ENCODE results near the gene SYT5.

SYT5 gene

DNA sequence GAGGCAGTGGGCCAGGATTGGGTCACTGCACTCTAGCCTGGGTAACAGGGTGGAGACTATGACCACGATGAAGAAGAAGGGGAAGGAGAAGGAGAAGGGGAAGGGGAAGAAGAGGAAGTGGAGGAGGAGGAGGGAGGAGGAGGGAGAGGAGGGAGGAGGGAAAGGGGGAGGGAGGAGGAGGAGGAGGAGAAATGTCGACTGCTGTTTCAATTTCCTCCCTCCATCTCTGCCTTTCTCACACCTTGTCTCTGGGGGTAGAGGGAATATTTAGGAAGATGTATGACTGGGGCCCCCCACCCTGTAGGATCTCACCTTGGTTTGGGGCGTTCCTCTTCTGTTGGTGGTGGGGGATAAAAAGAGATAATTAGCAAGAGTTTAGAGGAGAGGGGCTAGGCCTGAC is 34.9 kb downstream of the SYT5 start:
- no peak for DNase-seq

DNA sequence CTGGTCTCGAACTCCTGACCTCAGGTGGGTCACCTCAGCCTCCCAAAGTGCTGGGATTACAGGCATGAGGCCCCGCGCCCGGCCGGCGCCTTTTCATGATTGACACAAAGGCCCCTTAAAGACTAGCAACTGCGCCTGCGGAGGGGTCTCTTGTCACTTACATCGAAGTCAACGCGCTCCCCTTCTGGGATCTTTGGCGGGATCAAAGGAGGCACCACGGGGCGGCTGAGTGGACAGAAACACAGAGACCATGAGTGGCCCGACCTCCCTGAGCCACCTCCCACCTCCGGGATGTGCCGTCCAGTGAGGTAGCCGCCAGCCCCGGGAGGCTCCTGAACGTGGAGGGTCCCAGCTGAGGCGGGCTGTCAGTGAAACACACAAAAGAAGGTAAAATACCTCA is 38.4 kb downstream of the SYT5 start:
- DNase-seq, result no peak

DNA sequence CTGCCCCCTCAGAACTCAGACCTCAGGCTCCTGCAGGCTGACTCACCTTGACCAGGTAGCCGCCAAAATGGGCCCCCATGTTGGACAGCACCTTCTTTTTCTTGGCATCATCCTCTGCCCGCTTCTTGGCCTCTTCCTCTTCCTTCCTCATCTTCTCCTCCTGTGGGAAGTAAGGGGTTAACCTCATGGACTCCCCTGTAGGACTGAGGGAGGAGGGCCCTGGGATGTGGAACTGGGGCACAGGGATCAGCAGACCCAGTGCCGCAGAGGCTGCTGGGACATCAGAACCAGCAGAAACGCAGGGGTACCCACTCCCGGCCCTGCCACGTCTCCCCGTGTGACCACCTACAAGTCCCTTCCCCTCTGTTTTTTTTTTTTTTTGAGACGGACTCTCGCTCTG is 42.2 kb downstream of the SYT5 start:
- DNase-seq, result no peak

DNA sequence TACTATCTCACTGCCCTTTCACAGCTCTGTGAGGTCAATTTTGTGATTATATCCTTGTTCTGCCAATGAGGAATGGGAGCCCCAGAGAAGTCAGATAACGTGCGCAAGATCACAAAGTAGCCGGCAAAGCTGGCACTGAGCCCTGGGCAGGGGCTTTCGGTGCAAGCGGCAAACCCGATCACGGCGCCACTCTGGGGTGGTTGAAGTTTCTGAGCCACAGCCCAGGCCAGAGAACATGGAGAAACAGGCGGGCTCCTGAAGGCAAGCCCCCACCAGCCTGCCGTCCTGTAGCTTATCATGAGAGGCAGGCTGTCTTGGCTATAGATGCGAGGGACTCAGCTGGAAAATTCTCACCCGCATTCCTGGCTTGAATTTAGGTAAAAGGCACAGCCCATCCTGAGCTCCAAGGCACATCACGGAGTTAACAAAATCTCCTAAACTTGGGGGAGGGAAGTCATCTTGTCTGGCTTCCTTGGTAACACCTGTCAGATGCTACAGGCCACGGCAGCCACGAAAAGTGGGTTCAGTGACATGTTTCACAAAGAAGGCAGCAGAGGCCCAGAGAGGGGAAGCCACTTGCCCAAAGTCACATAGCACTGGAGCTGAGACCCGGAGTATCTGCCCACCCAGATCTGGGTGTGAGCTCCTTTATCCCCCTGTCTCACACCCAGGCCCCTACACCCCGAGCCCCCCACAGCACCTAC is 43.5 kb downstream of the SYT5 start:
- no peak for DNase-seq

DNA sequence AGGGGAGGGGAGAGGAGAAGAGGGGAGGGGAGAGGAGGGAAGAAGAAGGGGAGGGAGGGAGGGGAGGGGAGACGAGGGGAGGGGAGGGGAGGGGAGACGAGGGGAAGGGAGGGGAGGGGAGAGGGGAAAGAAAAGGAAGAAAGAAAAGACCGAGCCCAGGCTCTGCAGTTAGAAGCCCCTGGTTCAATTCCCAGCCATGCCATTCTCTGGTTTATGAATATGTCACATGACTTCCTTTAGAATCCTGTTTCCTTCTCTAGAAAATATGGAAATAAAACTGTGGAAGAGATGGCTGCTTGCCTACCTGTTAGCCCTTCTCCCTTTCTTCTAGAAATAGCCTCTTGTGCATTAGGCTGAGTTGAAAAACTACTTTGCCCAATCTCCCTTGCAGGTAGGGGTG is 45.4 kb downstream of the SYT5 start:
- DNase-seq, result no peak

DNA sequence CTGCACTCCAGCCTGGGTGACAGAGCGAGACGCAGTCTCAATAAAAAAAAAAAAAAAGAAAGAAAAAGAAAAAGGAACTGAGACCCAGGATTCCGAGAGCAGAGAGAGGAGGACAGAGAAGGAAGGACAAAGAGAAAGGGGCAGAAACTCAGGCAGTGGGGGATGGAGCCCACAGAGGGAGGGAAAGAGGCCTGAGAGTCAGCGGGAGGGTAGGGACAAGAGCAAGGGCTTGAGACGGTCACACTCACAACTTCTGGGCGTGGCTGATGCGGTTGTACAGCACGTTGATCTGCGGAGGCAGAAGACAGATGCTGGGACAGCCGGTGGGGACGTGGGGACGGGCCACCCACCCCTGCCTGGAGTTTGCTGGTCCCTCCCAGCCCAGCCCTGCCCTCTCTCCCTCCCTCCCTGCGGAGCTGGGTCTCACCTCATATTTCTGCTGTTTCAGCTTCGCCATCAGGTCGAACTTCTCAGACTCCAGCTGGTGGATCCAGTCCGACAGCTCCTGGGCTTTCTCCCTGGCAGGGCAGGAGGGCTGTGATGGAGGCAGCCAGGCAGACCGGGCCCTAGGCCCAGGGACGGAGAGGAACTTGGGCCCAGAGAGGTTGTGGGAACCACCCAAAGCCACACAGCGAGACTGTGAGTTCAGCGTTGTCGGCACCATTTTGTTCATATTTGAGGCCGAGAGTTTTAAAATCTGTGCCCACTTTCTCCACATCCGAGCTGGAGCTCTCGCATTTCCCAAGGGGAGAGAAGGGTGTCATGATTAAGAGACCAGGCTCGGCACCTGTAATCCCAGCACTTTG is 46.2 kb downstream of the SYT5 start:
- DNase-seq, result no peak

DNA sequence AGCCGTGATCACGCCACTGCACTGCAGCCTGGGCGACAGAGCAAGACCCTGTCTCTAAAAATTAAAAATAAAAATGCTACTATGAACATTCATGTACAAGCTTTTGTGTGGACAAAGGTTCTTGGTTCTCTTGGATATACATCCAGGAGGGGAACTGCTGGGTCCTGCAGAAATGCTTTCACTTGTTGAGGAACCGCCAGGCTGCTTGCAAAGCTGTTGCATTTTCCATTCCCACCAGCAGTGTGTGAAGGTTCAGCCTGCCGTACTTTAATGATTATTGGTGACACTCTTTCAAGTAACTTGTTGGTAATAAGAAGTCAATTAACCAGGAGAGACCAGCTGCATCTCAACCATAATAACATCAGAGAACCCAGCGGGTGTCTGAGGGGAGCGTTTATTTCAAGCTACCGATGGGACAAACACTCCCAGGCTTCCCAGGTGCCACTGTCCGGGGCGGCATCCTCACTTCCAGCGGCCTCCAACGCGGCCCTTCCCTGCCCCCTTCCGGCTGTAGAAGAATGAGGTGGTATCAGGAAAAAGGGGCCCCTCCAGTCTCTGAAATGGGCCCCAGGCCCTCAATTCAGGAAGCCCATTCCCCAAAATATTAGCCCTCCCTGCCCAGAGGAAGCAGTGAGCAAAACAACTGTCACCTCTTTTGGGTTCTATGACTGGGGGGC is 47.5 kb downstream of the SYT5 start:
- DNase-seq, result no peak

DNA sequence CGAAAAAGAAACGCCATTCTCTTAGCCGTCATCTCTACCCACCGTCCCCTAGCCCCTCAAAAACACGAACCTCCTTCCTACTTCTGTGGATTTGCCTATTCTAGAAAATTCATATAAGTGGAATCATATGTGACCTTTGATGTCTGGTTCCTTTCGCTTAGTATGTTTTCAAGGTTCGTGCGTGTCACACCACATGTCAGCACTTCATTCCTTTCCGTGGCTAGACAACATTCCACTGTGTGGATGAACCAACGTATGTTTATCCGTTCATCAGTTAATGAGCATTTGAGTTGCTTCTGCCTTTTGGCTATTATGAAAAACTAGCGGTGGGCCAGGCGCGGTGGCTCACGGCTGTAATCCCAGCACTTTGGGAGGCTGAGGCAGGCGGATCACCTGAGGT is 48.7 kb downstream of the SYT5 start:
- no peak for DNase-seq

Measured in activated naive CD4-positive, alpha-beta T cell (primary cell).